PFSK-1 (cell line): ENCODE measurements around the gene NOL9.

Experiments
- FOXP2 ChIP-seq: optimal IDR thresholded peaks from 2 replicates; pipeline ENCODE3; 2011; ENCODE audit warnings: borderline replicate concordance, control low read depth, inconsistent platforms; ENCODE audit not compliant: insufficient read depth; ENCODE audit errors: extremely low read length, extremely low read depth
- POLR2AphosphoS5 ChIP-seq: IDR thresholded peaks from 2 replicates; pipeline ENCODE4 v1.6.1; 2012; ENCODE audit warnings: low read depth, mild to moderate bottlenecking, control low read depth, low read length, moderate library complexity
- SIN3A ChIP-seq: IDR thresholded peaks from 2 replicates; pipeline ENCODE4 v1.6.1; 2012; ENCODE audit warnings: mild to moderate bottlenecking, low read length, moderate library complexity, borderline replicate concordance; ENCODE audit not compliant: insufficient read depth
- TAF1 ChIP-seq: IDR thresholded peaks from 2 replicates; pipeline ENCODE4 v1.6.1; 2012; ENCODE audit warnings: low read length, control low read depth, borderline replicate concordance; ENCODE audit not compliant: insufficient read depth
- TF ChIP-seq, protein P1 (sequence below), 2 experiments: IDR thresholded peaks; 2 replicates each; pipeline versions ENCODE4 v1.6.1 to v1.8.0; 2011 to 2012; ENCODE audit warnings: low read depth in 2 of 2, low read length in 2 of 2, control low read depth in 1 of 2, inconsistent platforms in 1 of 2, mild to moderate bottlenecking in 1 of 2, moderate library complexity in 1 of 2; ENCODE audit not compliant: insufficient read depth in 1 of 2

The NOL9 gene

GRCh38 chr1:6491480-6491962 lies 62.8 kb downstream of the NOL9 start, which contains the start of gene PLEKHG5:
TSS of gene PLEKHG5 (minus strand) at chr1:6491667. CDS start at chr1:6477571, 14,096 bp downstream.
- TF ChIP-seq POLR2AphosphoS5 (no peak), FOXP2 (no peak), TAF1 (no peak), SIN3A (no peak)
- TF ChIP-seq, protein P1, sequence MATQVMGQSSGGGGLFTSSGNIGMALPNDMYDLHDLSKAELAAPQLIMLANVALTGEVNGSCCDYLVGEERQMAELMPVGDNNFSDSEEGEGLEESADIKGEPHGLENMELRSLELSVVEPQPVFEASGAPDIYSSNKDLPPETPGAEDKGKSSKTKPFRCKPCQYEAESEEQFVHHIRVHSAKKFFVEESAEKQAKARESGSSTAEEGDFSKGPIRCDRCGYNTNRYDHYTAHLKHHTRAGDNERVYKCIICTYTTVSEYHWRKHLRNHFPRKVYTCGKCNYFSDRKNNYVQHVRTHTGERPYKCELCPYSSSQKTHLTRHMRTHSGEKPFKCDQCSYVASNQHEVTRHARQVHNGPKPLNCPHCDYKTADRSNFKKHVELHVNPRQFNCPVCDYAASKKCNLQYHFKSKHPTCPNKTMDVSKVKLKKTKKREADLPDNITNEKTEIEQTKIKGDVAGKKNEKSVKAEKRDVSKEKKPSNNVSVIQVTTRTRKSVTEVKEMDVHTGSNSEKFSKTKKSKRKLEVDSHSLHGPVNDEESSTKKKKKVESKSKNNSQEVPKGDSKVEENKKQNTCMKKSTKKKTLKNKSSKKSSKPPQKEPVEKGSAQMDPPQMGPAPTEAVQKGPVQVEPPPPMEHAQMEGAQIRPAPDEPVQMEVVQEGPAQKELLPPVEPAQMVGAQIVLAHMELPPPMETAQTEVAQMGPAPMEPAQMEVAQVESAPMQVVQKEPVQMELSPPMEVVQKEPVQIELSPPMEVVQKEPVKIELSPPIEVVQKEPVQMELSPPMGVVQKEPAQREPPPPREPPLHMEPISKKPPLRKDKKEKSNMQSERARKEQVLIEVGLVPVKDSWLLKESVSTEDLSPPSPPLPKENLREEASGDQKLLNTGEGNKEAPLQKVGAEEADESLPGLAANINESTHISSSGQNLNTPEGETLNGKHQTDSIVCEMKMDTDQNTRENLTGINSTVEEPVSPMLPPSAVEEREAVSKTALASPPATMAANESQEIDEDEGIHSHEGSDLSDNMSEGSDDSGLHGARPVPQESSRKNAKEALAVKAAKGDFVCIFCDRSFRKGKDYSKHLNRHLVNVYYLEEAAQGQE (IDR thresholded peaks at IDR 0.05; ENCODE audit: insufficient read depth in 1 of 2, low read depth in 2 of 2, low read length in 2 of 2) = no peak

GRCh38 chr1:6491081-6491449 lies 63.2 kb downstream of the NOL9 start:
- TF ChIP-seq, protein P1 (IDR thresholded peaks at IDR 0.05; ENCODE audit: insufficient read depth in 1 of 2, low read depth in 2 of 2, low read length in 2 of 2) = no peak
- no peak for TF ChIP-seq SIN3A
- TF ChIP-seq POLR2AphosphoS5 = no peak
- TF ChIP-seq FOXP2 = no peak
- no peak for TF ChIP-seq TAF1

- TF ChIP-seq FOXP2 (no peak), SIN3A (no peak), TAF1 (no peak), POLR2AphosphoS5 (no peak)
- TF ChIP-seq, protein P1 (IDR thresholded peaks at IDR 0.05; ENCODE audit: insufficient read depth in 1 of 2, low read depth in 2 of 2, low read length in 2 of 2) = no peak
Observed at GRCh38 chr1:6490181-6491080, 63.9 kb downstream of the NOL9 start.

GRCh38 chr1:6489799-6490180 lies 64.5 kb downstream of the NOL9 start:
- TF ChIP-seq FOXP2 = no peak
- no peak for TF ChIP-seq SIN3A

GRCh38 chr1:6489383-6489765 lies 64.9 kb downstream of the NOL9 start:
- no peak for TF ChIP-seq FOXP2
